ENCODE results near the gene LHFPL4.
"Not testable (repeated sequence)": the region's sequence is repeated elsewhere in the genome, so short reads cannot be mapped to it uniquely, and the experiment has no call there.

LHFPL4 gene

DNA sequence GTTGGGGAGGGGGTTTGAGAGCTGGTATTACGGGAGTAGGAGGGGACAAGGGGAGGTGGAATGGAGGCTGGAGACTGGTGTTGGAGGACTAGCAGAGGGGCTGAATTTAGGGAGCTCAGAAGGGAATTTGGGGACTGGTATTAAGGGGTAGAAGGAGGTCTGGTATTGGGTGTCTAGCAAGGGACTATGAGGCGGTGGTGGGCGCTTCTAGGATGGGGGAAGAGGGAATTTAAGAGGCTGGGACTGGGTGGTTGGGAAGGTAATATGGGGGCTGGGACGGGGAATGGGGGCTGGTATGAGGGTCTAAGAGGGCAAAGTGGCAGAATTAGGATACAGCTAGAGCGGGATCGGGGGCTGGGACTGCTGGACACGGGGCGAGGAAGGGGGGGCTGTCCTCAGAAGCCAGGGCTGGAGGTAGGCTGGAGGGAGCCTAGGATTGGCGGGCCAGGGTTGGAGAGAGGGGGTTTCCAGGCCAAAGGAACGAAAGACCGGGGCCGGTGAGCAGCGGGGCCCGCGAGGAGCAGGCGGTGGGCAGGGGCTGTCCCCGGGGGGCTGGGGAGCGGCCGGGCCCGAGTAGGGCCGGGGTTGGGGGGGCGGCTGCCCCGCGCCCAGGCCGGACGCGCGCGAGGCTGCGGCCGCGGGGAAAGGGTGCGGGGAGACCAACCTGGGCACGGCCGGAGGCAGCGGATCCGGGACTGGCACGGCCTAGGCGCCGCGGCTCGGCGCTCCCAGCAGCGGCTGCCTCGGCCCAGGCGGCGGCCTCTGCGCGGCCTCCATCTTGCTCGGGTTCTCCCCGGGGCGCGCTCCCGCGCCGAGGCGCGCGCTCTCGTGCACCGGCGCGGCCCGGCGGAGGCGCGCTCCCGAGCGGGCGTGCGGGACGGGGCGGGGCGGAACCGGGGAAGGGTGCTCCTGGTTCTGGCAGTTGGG, at the start of gene LHFPL4:
Gene LHFPL4 (minus strand): TSS at position 802 of the 927 bp plus-strand sequence. CDS start 1,143 bp downstream, outside the sequence.
- in situ Hi-C loops (cut with MboI; ENCODE audit: low pct_unique_long_range_greater_than_20kb, low sequenced_read_pairs), result no loop called here
- no peak for DNase-seq

DNA sequence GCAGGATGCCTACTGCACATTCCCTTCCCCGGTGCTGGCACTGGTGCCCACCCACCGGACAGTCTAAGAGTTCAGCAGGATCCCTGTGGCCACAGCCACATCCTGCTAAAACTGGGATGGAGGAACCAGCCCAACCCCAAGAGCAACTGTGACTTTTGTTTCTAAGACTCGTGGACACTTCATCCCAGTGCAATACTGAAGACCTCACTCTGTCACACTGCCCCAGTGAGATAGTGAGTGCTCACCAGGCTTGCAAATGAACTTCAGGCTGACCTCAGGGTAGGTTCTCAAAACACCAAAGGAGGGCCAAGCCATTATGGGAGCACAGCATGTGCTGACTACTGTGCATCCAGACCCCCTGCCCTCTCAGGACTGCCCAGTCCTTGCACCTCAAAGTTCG, 49.0 kb upstream of the LHFPL4 start:
- in situ Hi-C loops (cut with MboI; ENCODE audit: low pct_unique_long_range_greater_than_20kb, low sequenced_read_pairs), result no loop called here
- DNase-seq, result no peak

DNA sequence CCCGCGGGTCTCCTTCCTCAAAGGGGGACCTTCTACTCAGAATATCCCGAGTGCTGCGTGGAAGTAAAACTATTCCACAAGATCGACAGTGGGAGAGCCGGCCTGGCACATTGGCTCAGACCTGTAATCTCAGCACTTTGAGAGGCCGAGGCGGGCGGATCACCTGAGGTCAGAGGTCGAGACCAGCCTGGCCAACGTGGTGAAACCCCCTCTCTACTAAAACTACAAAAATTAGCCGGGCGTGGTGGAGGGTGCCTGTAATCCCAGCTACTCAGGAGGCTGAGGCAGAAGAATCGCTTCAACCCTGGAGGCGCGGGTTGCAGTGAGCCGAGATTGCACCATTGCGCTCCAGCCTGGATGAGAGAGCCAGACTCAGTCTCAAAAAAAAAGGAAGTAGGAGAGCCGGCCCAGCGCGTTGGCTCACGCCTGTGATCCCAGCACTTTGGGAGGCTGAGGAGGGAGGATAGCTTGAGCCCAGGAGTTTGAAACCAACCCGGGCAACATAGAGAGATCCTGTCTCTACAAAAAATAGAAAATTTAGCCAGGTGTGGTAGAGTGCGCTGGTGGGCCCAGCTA, 47.5 kb upstream of the LHFPL4 start:
- in situ Hi-C loops (cut with MboI; ENCODE audit: low pct_unique_long_range_greater_than_20kb, low sequenced_read_pairs); DNase-seq: not testable (repeated sequence)

GRCh38 chr3:9600597-9600996, 47.0 kb upstream of the LHFPL4 start:
- in situ Hi-C loops (cut with MboI; ENCODE audit: low pct_unique_long_range_greater_than_20kb, low sequenced_read_pairs), result no loop called here

GRCh38 chr3:9598783-9599387, 45.3 kb upstream of the LHFPL4 start:
- in situ Hi-C loops (cut with MboI; ENCODE audit: low pct_unique_long_range_greater_than_20kb, low sequenced_read_pairs), result no loop called here
- DNase-seq, result no peak

More at GRCh38 chr3:9600597-9600996, 47.0 kb upstream of the LHFPL4 start:
- DNase-seq, result no peak

DNA sequence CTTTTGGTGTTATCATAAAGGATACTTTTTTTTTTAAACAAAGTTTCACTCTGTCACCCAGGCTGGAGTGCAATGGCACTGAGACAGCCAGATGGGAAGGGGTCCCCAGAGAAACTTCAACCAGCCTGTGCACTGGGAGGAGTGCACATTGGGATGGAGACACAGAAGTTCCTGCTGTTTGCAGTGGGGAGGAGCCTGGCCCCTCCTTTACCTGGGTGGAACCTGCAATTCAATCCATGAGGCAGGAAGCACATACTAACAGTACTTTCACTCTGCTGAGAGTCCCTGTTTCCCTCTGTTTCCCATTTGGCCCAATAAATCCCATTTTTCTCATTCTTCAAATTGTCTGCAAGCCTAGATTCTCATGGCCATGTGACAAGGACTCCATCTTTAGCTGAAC, 42.3 kb upstream of the LHFPL4 start:
- in situ Hi-C loops (cut with MboI; ENCODE audit: low pct_unique_long_range_greater_than_20kb, low sequenced_read_pairs), result no loop called here
- no peak for DNase-seq

DNA sequence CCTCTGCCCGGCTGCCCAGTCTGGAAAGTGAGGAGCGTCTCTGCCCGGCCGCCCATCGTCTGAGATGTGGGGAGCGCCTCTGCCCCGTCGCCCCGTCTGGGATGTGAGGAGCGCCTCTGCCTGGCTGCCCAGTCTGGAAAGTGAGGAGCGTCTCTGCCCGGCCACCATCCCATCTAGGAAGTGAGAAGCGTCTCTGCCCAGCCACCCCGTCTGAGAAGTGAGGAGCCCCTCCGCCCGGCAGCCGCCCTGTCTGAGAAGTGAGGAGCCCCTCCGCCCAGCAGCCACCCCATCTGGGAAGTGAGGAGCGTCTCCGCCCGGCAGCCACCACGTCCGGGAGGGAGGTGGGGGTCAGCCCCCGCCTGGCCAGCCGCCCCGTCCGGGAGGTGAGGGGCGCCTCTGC, 38.2 kb upstream of the LHFPL4 start:
- in situ Hi-C loops (cut with MboI; ENCODE audit: low pct_unique_long_range_greater_than_20kb, low sequenced_read_pairs), result not testable (repeated sequence)

DNA sequence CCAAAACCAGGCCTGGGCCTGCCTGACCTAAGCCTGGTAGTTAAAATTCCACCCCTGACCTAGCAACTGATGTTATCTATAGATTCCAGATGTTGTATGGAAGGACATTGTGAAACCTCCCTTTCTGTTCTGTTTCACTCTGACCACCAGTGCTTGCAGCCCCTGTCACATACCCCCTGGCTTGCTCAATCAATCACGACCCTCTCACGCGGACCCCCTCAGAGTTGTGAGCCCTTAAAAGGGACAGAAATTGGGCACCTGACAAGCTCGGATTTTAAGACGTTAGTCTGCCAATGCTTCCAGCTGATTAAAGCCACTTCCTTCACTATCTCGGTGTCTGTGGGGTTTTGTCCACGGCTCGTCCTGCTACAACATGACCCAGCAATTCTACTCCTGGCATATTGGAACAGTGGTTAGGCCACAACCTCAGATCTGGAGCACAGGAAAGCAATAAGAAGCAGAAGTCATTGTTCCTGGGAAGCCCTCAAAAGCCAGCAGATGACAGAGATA, 36.7 kb upstream of the LHFPL4 start:
- DNase-seq, result peak; percentile 51
- in situ Hi-C loops (cut with MboI; ENCODE audit: low pct_unique_long_range_greater_than_20kb, low sequenced_read_pairs), result no loop called here

More for the DNA sequence above, 38.2 kb upstream of the LHFPL4 start:
- not testable (repeated sequence) for DNase-seq

- in situ Hi-C loops (cut with MboI; ENCODE audit: low pct_unique_long_range_greater_than_20kb, low sequenced_read_pairs), result no loop called here
- no peak for DNase-seq
These were observed 30.2 kb upstream of the LHFPL4 start for GRCh38 chr3:9583792-9584191.

DNA sequence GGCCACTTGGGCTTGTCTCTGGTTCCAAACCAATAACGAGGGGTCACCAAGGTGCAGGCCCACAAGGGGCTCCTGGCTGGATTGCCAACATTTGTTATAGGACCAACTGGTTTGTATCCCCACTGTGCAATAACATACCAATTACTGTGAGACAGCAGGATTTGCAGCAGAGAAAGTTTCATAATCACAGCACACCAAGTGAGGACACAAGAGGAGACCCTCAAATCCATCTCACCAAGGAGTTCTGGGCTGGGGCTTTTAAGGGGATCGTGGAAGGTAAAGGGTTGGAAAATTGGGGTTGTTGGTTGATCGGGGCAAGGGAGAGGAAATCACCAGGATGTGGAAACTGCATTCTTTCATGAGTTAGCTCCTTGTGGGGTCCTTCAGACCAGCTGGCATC, 29.7 kb upstream of the LHFPL4 start:
- DNase-seq, result no peak
- in situ Hi-C loops (cut with MboI; ENCODE audit: low pct_unique_long_range_greater_than_20kb, low sequenced_read_pairs), result no loop called here

GRCh38 chr3:9582332-9582731, 28.7 kb upstream of the LHFPL4 start:
- DNase-seq, result no peak
- in situ Hi-C loops (cut with MboI; ENCODE audit: low pct_unique_long_range_greater_than_20kb, low sequenced_read_pairs), result no loop called here

DNA sequence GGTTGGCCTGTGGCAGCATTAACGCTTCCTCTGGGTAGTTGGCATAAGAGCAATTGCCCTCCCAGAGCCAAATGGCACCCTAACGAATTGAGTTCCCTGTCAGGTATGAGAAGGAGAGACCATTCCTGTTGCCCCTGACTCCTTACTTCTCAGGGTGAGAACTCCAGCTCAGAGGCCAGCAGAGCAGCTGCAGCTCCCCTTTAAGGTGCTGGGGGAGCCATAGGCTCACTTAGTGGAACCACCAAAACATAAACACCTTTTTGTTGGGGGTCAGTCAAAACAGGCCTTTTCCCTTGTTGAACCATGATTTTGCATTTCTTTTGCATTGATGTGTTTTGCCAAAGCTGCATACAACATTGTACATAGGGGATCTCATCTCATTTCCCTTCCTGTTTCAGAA, 28.1 kb upstream of the LHFPL4 start:
- in situ Hi-C loops (cut with MboI; ENCODE audit: low pct_unique_long_range_greater_than_20kb, low sequenced_read_pairs), result no loop called here
- DNase-seq, result no peak

DNA sequence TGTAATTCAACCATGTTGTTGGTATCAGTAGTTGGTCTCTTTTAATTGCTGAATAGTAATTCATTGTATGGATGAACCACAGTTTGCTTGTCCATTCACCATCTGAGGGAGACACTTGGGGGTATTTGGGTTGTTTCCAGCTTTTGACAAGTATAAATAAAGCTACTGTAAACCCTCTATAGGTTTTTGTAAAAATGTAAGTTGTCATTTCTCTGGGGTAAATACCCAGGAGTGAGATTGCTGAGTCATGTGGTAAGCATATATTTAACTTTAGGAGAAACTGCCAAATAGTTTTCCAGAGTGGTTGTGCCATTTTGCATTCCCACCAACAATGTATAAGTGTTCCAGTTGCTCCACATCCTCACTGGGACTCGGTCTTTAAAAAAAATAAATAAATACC, 15.4 kb upstream of the LHFPL4 start:
- no peak for DNase-seq
- in situ Hi-C loops (cut with MboI; ENCODE audit: low pct_unique_long_range_greater_than_20kb, low sequenced_read_pairs), result no loop called here

DNA sequence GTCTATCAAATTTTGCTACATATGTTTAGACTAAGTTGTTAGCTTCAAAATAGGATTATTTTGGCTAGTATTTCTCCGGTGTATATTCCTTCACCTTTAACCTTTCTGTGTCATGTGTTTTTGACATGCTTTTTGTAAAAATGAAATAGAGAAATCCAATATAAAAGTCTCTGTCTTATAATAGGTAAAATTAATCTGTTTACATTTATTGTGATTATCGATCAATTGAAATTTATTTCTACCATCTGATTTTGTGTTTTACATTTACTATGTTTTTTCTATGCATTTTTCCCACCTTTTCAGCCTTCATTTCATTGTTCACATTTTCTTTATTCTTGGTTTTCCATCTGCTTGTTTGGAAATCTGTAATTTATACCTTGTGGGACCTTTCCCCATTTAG, 11.7 kb upstream of the LHFPL4 start:
- no peak for DNase-seq
- in situ Hi-C loops (cut with MboI; ENCODE audit: low pct_unique_long_range_greater_than_20kb, low sequenced_read_pairs), result no loop called here

- in situ Hi-C loops (cut with MboI; ENCODE audit: low pct_unique_long_range_greater_than_20kb, low sequenced_read_pairs), result no loop called here
- DNase-seq, result no peak
These were observed 10.2 kb upstream of the LHFPL4 start for GRCh38 chr3:9563851-9564250.

DNA sequence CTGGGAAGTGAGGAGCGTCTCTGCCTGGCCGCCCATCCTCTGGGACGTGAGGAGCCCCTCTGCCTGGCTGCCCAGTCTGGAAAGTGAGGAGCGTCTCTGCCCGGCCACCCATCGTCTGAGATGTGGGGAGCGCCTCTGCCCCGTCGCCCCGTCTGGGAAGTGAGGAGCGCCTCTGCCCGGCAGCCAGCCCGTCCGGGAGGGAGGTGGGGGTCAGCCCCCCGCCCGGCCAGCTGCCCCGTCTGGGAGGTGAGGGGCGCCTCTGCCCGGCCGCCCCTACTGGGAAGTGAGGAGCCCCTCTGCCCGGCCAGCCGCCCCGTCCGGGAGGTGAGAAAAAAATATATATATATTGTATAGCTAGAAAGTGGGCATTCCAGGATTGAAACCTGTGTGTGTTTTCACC, 6.4 kb upstream of the LHFPL4 start:
- DNase-seq; in situ Hi-C loops (cut with MboI; ENCODE audit: low pct_unique_long_range_greater_than_20kb, low sequenced_read_pairs): not testable (repeated sequence)

- no peak for DNase-seq
- in situ Hi-C loops (cut with MboI; ENCODE audit: low pct_unique_long_range_greater_than_20kb, low sequenced_read_pairs), result no loop called here
These were observed 409 bp upstream of the LHFPL4 start for GRCh38 chr3:9553948-9554513.

DNA sequence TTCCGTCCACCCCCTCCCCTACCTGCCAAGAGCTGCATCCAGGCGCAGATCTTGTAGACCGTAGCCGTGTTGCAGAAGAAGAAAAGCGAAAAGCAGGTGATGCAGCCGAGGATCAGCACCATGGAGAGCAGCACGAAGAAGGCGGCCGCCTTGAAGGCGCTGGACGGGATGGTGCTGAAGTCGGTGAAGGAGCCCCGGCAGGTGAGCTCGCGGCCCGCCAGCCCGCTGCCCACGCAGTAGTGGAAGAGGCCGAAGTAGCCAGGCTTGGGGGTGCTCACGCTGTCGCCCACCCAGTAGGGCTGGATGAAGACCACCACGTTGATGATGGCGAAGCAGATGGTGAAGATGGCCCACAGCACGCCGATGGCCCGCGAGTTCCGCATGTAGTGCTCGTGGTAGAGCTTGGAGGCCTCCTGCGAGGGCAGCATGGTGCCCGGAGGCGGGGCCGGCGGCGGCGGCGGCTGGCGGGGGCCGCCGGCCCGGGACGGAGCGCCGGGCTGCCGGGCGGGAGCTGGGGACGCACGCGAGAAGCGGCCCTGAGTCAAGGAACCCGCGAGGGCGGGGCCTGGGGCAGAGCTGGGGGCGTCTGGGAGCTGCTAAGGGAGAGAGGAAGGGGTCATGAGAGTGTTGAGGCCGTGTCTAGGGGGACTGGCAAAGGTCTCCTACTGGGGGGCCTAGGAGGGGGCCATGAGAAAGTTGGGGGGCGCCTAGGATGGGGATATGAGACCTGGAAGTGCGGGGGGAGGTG, 1.2 kb downstream of the LHFPL4 start:
- peak; percentile 58 for DNase-seq
- in situ Hi-C loops (cut with MboI; ENCODE audit: low pct_unique_long_range_greater_than_20kb, low sequenced_read_pairs), result no loop called here

DNA sequence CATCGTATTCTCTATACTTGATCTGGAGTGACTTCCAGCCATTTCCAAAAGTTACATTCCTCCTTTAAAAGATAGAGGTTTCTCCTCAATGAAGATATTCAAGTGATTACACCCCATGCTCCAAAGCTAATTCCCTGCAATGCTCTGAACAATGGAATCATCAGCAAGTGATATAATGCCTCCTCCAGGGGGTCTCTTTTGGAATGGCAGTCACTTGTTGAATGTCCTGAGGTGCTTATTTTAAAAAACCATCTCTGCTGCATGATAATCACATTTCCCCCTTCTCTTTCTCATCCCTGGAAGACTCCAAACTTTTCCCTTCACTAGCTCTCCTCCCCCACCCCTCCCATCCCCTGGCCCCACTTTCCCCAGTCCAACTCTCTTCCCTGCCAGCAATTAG, 2.6 kb downstream of the LHFPL4 start:
- in situ Hi-C loops (cut with MboI; ENCODE audit: low pct_unique_long_range_greater_than_20kb, low sequenced_read_pairs), result no loop called here
- no peak for DNase-seq
